ENCODE results near the gene DOCK2.

Gene DOCK2

DNA sequence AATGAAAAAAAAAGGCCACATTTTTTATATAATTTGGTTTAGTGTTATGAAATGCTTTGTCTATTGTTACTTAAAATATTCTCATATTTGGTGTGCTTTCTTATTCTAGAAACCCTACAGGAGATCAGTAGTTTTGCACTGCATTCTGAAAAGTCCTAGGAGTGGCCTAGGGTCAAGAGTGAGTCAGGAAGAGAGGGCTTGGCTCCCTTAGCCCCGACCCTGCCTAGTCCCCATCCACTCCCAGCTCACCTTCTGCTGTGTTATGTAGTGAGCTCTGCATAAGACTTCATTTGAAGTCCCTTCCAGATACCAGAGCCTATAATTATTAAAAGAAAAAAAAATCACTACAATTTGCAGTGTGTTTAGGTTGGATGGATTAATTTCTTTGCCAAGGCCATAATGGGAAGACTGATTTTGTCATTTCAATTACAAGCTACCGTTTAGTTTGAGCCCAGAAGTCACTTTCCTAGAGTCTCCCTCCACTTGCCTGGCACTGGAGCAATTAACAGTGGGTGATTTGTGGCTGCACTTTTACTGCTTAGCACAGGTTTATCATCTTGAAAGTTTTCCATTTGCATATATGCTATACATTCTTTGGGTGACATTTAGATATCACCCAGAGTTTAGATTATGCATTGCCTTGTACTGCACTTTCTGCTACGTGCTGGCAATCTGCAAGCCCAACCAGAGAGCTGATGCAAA is 199.9 kb downstream of the DOCK2 start:
- in situ Hi-C loops (cut with MboI; ENCODE audit: low pct_unique_long_range_greater_than_20kb, low sequenced_read_pairs, unreplicated experiment): no loop called here
- DNase-seq (ENCODE audit: low spot score): no peak
- TF ChIP-seq, protein P1, sequence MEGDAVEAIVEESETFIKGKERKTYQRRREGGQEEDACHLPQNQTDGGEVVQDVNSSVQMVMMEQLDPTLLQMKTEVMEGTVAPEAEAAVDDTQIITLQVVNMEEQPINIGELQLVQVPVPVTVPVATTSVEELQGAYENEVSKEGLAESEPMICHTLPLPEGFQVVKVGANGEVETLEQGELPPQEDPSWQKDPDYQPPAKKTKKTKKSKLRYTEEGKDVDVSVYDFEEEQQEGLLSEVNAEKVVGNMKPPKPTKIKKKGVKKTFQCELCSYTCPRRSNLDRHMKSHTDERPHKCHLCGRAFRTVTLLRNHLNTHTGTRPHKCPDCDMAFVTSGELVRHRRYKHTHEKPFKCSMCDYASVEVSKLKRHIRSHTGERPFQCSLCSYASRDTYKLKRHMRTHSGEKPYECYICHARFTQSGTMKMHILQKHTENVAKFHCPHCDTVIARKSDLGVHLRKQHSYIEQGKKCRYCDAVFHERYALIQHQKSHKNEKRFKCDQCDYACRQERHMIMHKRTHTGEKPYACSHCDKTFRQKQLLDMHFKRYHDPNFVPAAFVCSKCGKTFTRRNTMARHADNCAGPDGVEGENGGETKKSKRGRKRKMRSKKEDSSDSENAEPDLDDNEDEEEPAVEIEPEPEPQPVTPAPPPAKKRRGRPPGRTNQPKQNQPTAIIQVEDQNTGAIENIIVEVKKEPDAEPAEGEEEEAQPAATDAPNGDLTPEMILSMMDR (IDR thresholded peaks at IDR 0.05; ENCODE audit: extremely low read depth, insufficient read depth, missing control alignments): no peak

DNA sequence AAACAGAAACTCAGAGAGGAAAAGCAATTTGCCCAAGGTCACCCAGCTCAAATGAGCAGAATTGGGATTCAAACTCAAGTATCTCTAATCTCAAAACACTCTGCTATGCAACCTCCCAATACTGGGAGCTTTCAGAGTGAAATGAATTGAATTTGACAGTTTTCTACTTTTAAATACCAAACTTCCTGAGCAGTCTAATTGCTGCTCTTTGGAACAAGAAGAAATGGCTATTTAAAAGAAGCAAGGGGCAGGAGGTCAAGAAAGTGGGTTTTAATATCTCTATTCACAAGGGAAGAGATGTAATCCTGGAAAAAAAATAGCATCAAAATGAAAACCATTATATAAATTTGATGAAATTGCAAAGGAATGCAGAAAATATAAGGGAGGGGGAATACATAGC is 200.6 kb downstream of the DOCK2 start:
- in situ Hi-C loops (cut with MboI; ENCODE audit: low pct_unique_long_range_greater_than_20kb, low sequenced_read_pairs, unreplicated experiment): no loop called here
- DNase-seq (ENCODE audit: low spot score): no peak
- TF ChIP-seq, protein P1 (IDR thresholded peaks at IDR 0.05; ENCODE audit: extremely low read depth, insufficient read depth, missing control alignments): no peak

DNA sequence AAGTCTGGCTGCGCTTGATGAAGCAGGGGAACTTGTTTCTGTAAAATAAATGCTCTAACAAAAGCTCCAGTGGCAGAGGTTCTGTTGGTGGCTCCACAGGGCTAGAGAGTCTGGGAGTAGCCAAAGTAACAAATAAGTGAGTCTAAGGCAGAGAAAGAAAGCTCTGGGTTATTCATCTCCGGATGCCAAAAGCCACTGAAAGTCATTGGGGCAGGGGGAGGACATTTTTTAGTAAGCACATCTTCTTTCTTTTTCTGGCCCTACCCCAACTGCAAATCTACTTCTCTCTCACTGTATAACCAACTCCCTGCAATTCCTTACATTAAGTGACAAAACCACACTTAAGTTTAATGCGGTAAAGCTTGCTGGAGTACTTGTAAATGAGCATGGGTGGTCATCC is 201.6 kb downstream of the DOCK2 start:
- peak; percentile 34 for DNase-seq (ENCODE audit: low spot score)
- in situ Hi-C loops (cut with MboI; ENCODE audit: low pct_unique_long_range_greater_than_20kb, low sequenced_read_pairs, unreplicated experiment): no loop called here
- TF ChIP-seq, protein P1 (IDR thresholded peaks at IDR 0.05; ENCODE audit: extremely low read depth, insufficient read depth, missing control alignments): no peak

DNA sequence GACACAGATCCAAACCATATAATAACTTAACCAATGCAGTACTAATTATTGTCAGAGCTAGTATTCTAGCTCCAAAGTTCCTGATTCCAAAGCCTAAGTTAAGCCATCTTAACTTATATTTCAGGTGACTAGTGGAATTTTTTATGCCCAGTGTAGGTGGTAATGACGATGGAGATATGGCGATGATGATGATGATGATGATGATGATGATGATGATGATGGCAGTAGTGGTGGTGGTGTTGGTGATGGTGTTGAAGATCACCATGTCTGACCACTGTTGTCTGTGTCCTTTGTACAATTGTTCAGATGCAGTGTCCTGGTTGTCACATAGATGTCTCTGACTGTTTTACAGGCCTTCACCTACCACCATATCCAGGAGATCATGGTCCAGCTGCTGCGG is 203.3 kb downstream of the DOCK2 start:
- DNase-seq (ENCODE audit: low spot score): no peak
- TF ChIP-seq, protein P1 (IDR thresholded peaks at IDR 0.05; ENCODE audit: extremely low read depth, insufficient read depth, missing control alignments): no peak
- in situ Hi-C loops (cut with MboI; ENCODE audit: low pct_unique_long_range_greater_than_20kb, low sequenced_read_pairs, unreplicated experiment): no loop called here

DNA sequence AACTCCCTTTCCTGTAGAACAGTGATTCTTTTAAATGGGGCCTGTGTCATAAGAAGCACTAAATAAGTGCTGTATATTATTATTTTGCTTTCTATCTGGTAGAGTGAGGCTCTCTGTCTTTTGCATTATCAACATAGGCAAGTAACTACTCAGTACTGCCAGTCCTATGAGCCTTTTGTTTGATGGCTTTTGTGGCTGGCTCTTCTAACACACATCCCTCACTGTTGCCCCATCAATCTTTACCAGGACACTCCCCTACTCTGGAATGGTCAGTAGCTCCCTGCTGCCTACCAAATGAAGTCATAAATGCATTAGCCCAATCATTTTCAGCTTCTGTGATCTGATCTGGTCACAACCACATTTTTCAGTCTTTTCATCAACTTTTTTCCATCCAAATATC is 205.6 kb downstream of the DOCK2 start:
- TF ChIP-seq, protein P1 (IDR thresholded peaks at IDR 0.05; ENCODE audit: extremely low read depth, insufficient read depth, missing control alignments): no peak
- in situ Hi-C loops (cut with MboI; ENCODE audit: low pct_unique_long_range_greater_than_20kb, low sequenced_read_pairs, unreplicated experiment): no loop called here
- no peak for DNase-seq (ENCODE audit: low spot score)

DNA sequence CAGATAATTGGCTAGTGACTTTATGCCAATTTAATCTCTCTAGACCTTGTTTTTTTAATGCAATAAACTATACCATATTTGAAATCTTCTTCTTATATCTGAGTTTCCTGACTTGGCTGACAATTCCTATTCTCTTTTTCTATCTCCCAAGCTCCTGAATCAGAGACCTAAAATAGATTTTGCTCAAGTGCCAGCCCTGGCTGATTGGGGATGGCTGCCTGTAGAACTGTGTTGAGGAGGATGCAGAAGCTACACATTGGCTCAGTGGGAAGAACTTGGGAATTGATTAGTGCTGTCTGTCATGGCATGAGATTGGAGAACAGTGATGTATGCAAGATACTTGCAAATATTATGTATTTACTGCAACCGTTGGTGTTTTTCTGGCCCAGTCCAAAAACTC is 210.4 kb downstream of the DOCK2 start:
- in situ Hi-C loops (cut with MboI; ENCODE audit: low pct_unique_long_range_greater_than_20kb, low sequenced_read_pairs, unreplicated experiment): no loop called here
- no peak for DNase-seq (ENCODE audit: low spot score)
- TF ChIP-seq, protein P1 (IDR thresholded peaks at IDR 0.05; ENCODE audit: extremely low read depth, insufficient read depth, missing control alignments): no peak

All from GM13977 (cell line).